PC-9 (cell line): ENCODE measurements around the gene RCN1. TPM values are rescaled to one million over a fixed set of nuclear protein-coding genes. Genes with fewer than 3 reads are reported as not detected.

Experiments
- BruUV-seq: library from RNA; stranded (reverse); fragments of 400-500 nt; replicated peaks from 2 replicates; lab custom pipeline; 2021; lab: Mats Ljungman, UMichigan
- CTCF ChIA-PET: fragments of 300-600 bp; sonication (Branson Sonifier 250); formaldehyde crosslinking; loops from one replicate; lab custom pipeline; 2022; ENCODE audit warnings: antibody characterized with exemption; lab: Charles Lee
- POLR2A ChIA-PET: fragments of 300-600 bp; sonication (Branson Sonifier 250); formaldehyde crosslinking; loops from one replicate; lab custom pipeline; 2022; ENCODE audit warnings: antibody characterized with exemption; ENCODE audit not compliant: unreplicated experiment; lab: Charles Lee
- DNase-seq, 2 experiments: peaks; one replicate each; pipeline versions ENCODE4 v3.0.0 to v3.0.0-alpha.2; 2015 to 2022; ENCODE audit warnings: mixed read lengths in 1 of 2
- H2AFZ ChIP-seq: fragments of 200-600 bp; sonication (generic); 2 replicates; pipeline ENCODE4 v1.8.1; 2017; ENCODE audit warnings: antibody characterized with exemption
- H3F3A ChIP-seq: fragments of 200-600 bp; sonication (generic); 2 replicates; pipeline ENCODE4 v1.8.1; 2017; ENCODE audit warnings: antibody characterized with exemption, mild to moderate bottlenecking, low read depth; ENCODE audit not compliant: insufficient read depth
- H3K27ac ChIP-seq: fragments of 200-600 bp; sonication (generic); 2 replicates; pipeline ENCODE4 v1.6.1; 2016; ENCODE audit warnings: mixed run types
- H3K27me3 ChIP-seq: fragments of 200-600 bp; sonication (generic); 2 replicates; pipeline ENCODE4 v1.6.1; 2016; ENCODE audit warnings: low read depth, mixed run types; ENCODE audit not compliant: insufficient read depth
- H3K36me3 ChIP-seq: fragments of 200-600 bp; sonication (generic); 2 replicates; pipeline ENCODE4 v1.6.1; 2016; ENCODE audit warnings: low read depth, mixed run types
- H3K4me1 ChIP-seq: fragments of 200-600 bp; sonication (generic); replicated peaks from 2 replicates; pipeline ENCODE4 v1.6.1; 2016; ENCODE audit warnings: mixed run types; ENCODE audit not compliant: insufficient read depth
- H3K4me2 ChIP-seq: fragments of 200-600 bp; sonication (generic); 2 replicates; pipeline ENCODE4 v1.6.1; 2017; ENCODE audit warnings: mixed run types
- H3K4me3 ChIP-seq: fragments of 200-600 bp; sonication (generic); 2 replicates; pipeline ENCODE4 v1.6.1; 2016; ENCODE audit warnings: mixed run types
- H3K79me2 ChIP-seq: fragments of 200-600 bp; sonication (generic); 2 replicates; pipeline ENCODE4 v1.6.1; 2017; ENCODE audit warnings: low read depth, mixed run types
- H3K9me2 ChIP-seq: fragments of 200-600 bp; sonication (generic); 2 replicates; pipeline ENCODE4 v1.8.1; 2017; ENCODE audit warnings: mild to moderate bottlenecking; ENCODE audit not compliant: insufficient read depth
- H3K9me3 ChIP-seq: fragments of 200-600 bp; sonication (generic); 2 replicates; pipeline ENCODE4 v1.8.1; 2016; ENCODE audit warnings: low read depth; ENCODE audit not compliant: insufficient read depth
- H4K20me1 ChIP-seq: fragments of 200-600 bp; sonication (generic); 2 replicates; pipeline ENCODE4 v1.8.1; 2017; ENCODE audit not compliant: insufficient read depth
- CTCF ChIP-seq: fragments of 200-600 bp; sonication (generic); conservative IDR thresholded peaks from 2 replicates; pipeline ENCODE4 v1.6.1; 2017; ENCODE audit warnings: mixed run types, antibody characterized with exemption, mild to moderate bottlenecking, moderate library complexity
- EZH2 ChIP-seq: fragments of 200-600 bp; sonication (generic); IDR thresholded peaks from 2 replicates; pipeline ENCODE4 v1.8.0; 2017; ENCODE audit warnings: antibody characterized with exemption, low read depth
- intact Hi-C: fragments of 100-400 bp; cut with micrococcal nuclease; formaldehyde crosslinking; loops from one replicate; pipeline ENCODE4 v1.10.0; 2022; ENCODE audit not compliant: unreplicated experiment
- total RNA-seq: library from RNA; stranded (reverse); gene quantifications from 2 replicates; pipeline ENCODE4 v1.2.3, GENCODE V29; 2021

RCN1 gene
- total RNA-seq, 1 experiment from 2014 or later = 206 TPM

GRCh38 chr11:32045456-32045855 is 45.4 kb upstream of the RCN1 start:
- no peaks in the 10 kb centered on the region for H3K36me3 ChIP-seq
- no peak for DNase-seq
- no peaks in the 10 kb centered on the region for H3F3A ChIP-seq
- no TSS peak for BruUV-seq
- no peaks in the 10 kb centered on the region for H3K79me2 ChIP-seq
- no peak overlapping the region for H3K4me2 ChIP-seq
- ChIA-PET CTCF (no interaction called here), POLR2A (no interaction called here)
- H2AFZ ChIP-seq = no peak overlapping the region
- no peak for TF ChIP-seq CTCF
- TF ChIP-seq EZH2 = no peak
- H3K4me3 ChIP-seq = no peak overlapping the region
- no peaks in the 10 kb centered on the region for H3K9me3 ChIP-seq
- peaks cover 8% of the 10 kb centered on the region for H3K9me2 ChIP-seq
- H3K4me1 ChIP-seq = no peaks in the 10 kb centered on the region
- H3K27me3 ChIP-seq = peaks cover 11% of the 10 kb centered on the region; the same call in 1 of the 2 replicates
- H3K27ac ChIP-seq = no peak overlapping the region
- no peaks in the 10 kb centered on the region for H4K20me1 ChIP-seq
- intact Hi-C loops = no loop called here

- intact Hi-C loops = loop anchor here (5.0 kb wide), 1 partner anchor 42 kb away; the partner anchor contains the start of gene RCN1
- peaks cover 5% of the 10 kb centered on the region; the same call in 1 of the 2 replicates for H3K9me2 ChIP-seq
- H4K20me1 ChIP-seq = no peaks in the 10 kb centered on the region
- H3K4me3 ChIP-seq = no peak overlapping the region
- TF ChIP-seq CTCF = no peak
- no peak for TF ChIP-seq EZH2
- H3K27ac ChIP-seq = no peak overlapping the region
- no peaks in the 10 kb centered on the region for H3K9me3 ChIP-seq
- ChIA-PET POLR2A (no interaction called here), CTCF (interaction anchor here (0.6 kb wide), 1 partner anchor 541 kb away, joined by 3 read pairs; the partner anchor contains the start of genes ELP4 and IMMP1L)
- H2AFZ ChIP-seq = no peak overlapping the region
- H3K36me3 ChIP-seq = no peaks in the 10 kb centered on the region
- H3K79me2 ChIP-seq = no peaks in the 10 kb centered on the region
- H3K4me1 ChIP-seq = no peaks in the 10 kb centered on the region
- peaks cover 9% of the 10 kb centered on the region; the same call in 1 of the 2 replicates for H3K27me3 ChIP-seq
- no peak overlapping the region for H3K4me2 ChIP-seq
- no TSS peak for BruUV-seq
- no peak for DNase-seq
- H3F3A ChIP-seq = no peaks in the 10 kb centered on the region
These were observed 40.6 kb upstream of the RCN1 start for GRCh38 chr11:32050264-32050663.

GRCh38 chr11:32052215-32052614 is 38.7 kb upstream of the RCN1 start:
- CTCF ChIA-PET = interaction anchor here (0.6 to 1.6 kb wide), 4 partner anchors 20 to 124 kb away, joined by 3 to 7 read pairs (median 3); no protein-coding TSS in a partner anchor
- no peaks in the 10 kb centered on the region for H3F3A ChIP-seq
- H3K9me3 ChIP-seq = no peaks in the 10 kb centered on the region
- H3K36me3 ChIP-seq = no peaks in the 10 kb centered on the region
- no peak overlapping the region for H3K4me3 ChIP-seq
- POLR2A ChIA-PET = no interaction called here
- H3K4me2 ChIP-seq = no peak overlapping the region
- H3K9me2 ChIP-seq = no peaks in the 10 kb centered on the region
- intact Hi-C loops = loop anchor here (1.0 to 5.0 kb wide), 4 partner anchors 20 to 121 kb away; partner anchors contain the start of gene RCN1
- H4K20me1 ChIP-seq = no peaks in the 10 kb centered on the region
- H2AFZ ChIP-seq = no peak overlapping the region
- H3K4me1 ChIP-seq = no peaks in the 10 kb centered on the region
- H3K27me3 ChIP-seq = peaks cover 3% of the 10 kb centered on the region; the same call in 1 of the 2 replicates
- H3K27ac ChIP-seq = no peak overlapping the region
- no peaks in the 10 kb centered on the region for H3K79me2 ChIP-seq
- BruUV-seq = no TSS peak
- DNase-seq = peak in 1 of 2 experiments; percentile 54
- TF ChIP-seq EZH2 = no peak
- peak; percentile 91 for TF ChIP-seq CTCF
